ENCODE data around the gene CAMK4.

The CAMK4 gene

DNA sequence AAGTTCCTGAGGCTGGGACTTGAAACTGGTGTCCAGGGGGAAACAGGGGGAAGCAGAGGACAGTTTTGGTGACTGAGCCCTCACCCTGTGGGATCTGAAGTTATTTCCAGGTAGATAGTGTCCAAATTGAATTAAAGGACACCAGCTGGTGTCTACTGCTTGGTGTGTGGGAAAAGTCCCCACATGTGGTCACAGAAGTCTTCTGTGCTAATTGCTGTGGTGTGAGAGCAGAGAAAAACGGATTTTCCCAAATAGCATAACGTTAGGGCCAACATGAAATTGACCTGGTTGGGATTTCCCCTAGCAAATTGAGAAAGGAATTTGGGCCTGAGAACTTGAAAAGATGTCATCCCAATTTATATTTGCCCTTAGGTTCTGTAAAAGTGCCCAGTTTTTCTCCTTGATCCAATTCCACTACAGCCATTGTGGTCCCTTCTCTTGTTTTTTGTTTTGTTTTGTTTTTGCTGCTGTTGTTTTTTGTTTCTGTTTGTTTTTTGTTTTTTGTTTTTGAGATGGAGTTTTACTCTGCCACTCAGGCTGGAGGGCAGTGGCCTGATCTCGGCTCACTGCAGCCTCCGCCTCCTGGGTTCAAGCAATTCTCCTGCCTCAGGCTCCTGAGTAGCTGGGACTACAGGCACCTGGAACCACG, 293.8 kb downstream of the CAMK4 start:
- DNase-seq (ENCODE audit: low read depth), result no peak
- no peak overlapping the region for H3K4me3 ChIP-seq (ENCODE audit: control insufficient read depth, low read depth, low read length)
- TF ChIP-seq, protein P1, sequence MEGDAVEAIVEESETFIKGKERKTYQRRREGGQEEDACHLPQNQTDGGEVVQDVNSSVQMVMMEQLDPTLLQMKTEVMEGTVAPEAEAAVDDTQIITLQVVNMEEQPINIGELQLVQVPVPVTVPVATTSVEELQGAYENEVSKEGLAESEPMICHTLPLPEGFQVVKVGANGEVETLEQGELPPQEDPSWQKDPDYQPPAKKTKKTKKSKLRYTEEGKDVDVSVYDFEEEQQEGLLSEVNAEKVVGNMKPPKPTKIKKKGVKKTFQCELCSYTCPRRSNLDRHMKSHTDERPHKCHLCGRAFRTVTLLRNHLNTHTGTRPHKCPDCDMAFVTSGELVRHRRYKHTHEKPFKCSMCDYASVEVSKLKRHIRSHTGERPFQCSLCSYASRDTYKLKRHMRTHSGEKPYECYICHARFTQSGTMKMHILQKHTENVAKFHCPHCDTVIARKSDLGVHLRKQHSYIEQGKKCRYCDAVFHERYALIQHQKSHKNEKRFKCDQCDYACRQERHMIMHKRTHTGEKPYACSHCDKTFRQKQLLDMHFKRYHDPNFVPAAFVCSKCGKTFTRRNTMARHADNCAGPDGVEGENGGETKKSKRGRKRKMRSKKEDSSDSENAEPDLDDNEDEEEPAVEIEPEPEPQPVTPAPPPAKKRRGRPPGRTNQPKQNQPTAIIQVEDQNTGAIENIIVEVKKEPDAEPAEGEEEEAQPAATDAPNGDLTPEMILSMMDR (IDR thresholded peaks at IDR 0.05; ENCODE audit: control insufficient read depth, insufficient read depth, low read depth, low read length, missing control alignments), result no peak

DNA sequence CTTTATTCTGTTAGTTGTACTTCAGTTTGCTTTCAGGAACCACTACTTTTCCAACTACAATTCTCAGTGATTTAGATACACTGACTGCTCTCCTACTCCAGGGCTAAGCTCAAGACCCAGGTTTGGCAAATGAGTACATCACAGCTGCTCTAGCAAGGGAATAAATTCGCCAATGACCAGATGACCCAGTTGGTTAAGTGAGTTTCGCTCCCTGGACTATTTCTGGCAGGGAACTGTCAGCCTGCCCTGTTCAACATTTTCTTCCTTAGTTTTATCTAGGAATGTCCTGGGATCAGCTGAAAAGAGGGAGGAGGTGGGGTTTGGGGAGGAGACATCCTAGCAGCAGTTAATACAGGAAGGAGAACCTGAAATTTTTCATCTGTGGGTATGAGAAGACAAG, 294.6 kb downstream of the CAMK4 start:
- no peak for DNase-seq (ENCODE audit: low read depth)
- TF ChIP-seq, protein P1 (IDR thresholded peaks at IDR 0.05; ENCODE audit: control insufficient read depth, insufficient read depth, low read depth, low read length, missing control alignments), result no peak

DNA sequence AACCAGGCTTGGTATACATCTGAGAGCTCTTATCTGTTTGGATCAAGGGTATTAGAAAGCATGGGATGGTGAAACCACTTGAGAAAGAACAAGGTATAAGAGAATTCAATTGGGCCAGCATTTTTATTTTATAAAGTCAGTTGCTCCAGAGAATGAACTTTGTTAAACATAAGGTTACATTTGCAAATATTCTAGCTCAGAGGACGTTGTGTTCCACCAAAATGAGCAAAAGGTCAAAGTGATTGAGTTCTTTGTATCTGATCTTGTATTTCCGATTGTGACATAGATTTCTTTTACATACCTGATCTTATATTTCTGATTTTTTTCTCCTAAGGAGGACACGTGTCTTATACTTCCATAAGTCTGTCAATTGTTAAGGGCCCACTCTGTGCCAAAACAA, 296.7 kb downstream of the CAMK4 start:
- no peak for DNase-seq (ENCODE audit: low read depth)
- H3K4me3 ChIP-seq (ENCODE audit: control insufficient read depth, low read depth, low read length), result no peak overlapping the region
- TF ChIP-seq, protein P1 (IDR thresholded peaks at IDR 0.05; ENCODE audit: control insufficient read depth, insufficient read depth, low read depth, low read length, missing control alignments), result no peak

More for the DNA sequence above, 294.6 kb downstream of the CAMK4 start:
- no peak overlapping the region for H3K4me3 ChIP-seq (ENCODE audit: control insufficient read depth, low read depth, low read length)

DNA sequence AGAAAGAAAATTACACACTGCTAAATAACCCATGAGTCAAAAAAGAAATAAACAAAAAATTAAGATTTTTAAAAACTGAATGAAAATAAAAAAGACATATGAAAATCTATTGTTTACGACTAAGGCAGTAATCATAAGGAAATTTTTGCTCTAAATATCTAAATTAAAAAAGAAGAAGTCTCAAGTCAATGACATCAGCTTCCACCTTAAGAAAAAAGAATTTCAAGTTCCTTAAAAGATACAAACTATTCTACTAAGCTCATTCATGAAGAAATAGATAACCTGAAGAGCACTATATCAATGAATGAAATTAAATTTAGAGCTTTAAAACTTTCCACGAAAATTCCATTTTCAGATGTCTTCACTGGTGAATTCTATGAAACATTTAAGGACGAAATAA, 303.9 kb downstream of the CAMK4 start:
- H3K4me3 ChIP-seq (ENCODE audit: control insufficient read depth, low read depth, low read length), result no peak overlapping the region
- DNase-seq (ENCODE audit: low read depth), result no peak
- TF ChIP-seq, protein P1 (IDR thresholded peaks at IDR 0.05; ENCODE audit: control insufficient read depth, insufficient read depth, low read depth, low read length, missing control alignments), result no peak

DNA sequence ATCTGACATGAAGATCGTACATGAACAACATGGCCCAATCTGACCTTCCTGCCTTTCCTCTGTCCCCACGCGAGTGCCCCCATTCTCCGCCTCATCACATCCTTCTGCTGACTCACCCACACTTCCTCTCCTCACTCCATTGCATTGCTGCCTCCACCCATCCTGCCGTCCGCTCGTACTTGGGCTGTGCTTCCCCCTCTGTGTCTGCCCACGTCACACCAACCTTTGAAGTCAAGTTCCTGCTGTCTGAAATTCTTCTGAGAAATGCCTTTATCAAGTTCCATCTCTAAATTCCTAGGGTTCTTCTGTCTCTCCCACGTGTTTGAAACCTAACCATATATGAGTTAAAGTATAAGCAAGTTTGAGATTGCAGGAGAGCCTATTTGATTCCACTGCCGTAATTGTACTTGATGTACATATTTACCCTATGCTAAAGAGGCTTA, 306.1 kb downstream of the CAMK4 start:
- H3K4me3 ChIP-seq (ENCODE audit: control insufficient read depth, low read depth, low read length), result no peak overlapping the region
- TF ChIP-seq, protein P1 (IDR thresholded peaks at IDR 0.05; ENCODE audit: control insufficient read depth, insufficient read depth, low read depth, low read length, missing control alignments), result no peak
- no peak for DNase-seq (ENCODE audit: low read depth)

DNA sequence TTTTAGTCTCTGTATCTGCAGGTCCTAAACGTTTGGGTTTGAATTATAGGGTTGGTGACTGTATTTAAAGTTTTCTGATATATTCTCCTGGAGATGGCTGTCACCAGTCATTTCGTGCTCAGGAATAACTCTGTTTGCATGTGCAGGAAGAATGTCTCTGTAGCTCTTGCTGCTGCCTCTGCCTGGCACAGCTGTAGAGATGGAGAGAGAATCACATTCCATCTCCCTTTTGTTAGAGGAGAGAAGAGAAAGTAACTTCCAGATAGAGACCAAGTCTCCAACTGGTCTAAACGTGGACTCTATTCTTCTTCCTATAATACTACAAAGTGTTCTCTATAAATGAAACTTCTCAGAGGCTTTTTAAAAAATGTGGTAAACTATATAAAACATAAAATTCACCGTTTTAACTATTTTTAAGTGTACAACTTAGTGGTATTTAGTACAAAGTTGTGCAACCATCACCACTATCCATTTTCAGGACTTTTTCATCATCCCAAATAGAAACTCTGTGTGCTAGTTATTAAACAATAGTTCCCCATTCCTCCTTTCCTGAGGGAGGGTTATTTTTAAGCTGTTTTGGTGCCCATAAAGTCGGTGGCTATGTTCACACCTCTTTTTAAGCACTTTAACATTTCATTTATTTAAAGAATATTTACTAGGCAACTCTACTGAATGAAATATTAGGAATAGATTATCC, 308.9 kb downstream of the CAMK4 start:
- H3K4me3 ChIP-seq (ENCODE audit: control insufficient read depth, low read depth, low read length), result no peak overlapping the region
- TF ChIP-seq, protein P1 (IDR thresholded peaks at IDR 0.05; ENCODE audit: control insufficient read depth, insufficient read depth, low read depth, low read length, missing control alignments), result no peak
- no peak for DNase-seq (ENCODE audit: low read depth)
